NCI-H2227 treated with DMSO at 0.1 percent for 48 hours (cell line): Measurements from ENCODE around the gene DDX39A.
"Not testable (repeated sequence)": the region's sequence is repeated elsewhere in the genome, so short reads cannot be mapped to it uniquely, and the experiment has no call there.

Source experiments
- DNase-seq: peaks from one replicate; lab custom pipeline; 2025; lab: John Stamatoyannopoulos, UW

The DDX39A gene

DNA sequence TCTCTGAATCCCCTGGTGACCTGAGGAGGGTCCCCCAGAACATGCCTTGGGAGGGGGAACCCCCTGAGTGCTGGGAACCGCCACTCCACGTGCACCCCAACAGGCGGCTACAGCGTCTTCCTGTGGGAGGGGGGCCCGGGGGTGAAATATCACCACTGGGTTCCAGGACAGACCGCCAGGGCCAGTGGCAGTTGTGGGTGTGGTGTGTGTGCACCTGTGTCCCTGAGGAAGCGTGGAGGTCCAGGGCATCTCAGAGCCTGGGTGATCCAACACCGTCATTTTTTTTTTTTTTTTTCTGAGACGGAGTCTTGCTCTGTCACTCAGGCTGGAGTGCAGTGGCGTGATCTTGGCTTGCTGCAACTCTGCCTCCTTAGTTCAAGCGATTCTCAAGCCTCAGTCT is 33.6 kb downstream of the DDX39A start:
- no peak for DNase-seq

DNA sequence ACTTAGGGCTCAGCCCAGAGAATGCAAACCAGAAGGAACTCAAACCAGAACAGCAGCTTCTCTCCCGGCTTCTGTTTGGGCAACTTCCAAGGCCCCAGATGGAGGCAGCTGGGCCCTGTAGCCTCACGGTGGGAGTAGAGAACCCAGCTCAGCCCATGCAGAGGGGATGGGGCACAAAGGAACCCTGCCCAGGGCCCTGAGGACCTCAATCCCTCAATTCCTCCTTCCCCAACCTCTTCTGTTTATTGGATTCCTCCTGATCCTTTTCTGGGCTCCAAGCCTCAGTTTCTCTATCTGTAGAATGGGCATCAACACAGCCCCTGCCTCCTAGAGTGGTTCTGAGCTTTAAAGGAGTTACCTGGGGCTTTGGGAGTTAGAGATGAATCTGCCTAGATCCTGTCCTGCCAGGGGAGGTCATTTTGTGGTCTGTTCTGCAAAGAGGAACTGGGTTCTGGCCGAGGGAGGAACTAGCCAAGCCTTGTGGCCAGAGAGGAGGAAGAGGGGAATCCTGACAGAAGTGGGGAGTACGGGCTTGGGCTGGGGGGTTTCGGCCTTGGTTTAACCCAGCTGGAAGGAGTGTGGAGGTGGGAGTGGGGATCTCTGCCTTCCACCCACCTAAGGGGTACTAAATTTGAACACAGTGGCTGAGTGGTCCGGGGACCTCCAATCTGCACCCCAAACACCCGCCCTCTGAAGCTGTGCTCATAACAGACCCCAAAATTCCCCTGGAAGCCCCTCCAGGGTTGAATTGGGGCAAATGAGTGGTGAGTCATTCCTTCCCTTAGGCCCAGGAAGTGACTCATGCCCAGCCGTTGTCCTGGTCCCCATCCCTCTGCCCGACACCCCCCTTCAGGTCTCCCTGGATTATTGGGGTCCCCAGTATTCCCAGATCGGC is 35.2 kb downstream of the DDX39A start:
- DNase-seq: no peak

DNA sequence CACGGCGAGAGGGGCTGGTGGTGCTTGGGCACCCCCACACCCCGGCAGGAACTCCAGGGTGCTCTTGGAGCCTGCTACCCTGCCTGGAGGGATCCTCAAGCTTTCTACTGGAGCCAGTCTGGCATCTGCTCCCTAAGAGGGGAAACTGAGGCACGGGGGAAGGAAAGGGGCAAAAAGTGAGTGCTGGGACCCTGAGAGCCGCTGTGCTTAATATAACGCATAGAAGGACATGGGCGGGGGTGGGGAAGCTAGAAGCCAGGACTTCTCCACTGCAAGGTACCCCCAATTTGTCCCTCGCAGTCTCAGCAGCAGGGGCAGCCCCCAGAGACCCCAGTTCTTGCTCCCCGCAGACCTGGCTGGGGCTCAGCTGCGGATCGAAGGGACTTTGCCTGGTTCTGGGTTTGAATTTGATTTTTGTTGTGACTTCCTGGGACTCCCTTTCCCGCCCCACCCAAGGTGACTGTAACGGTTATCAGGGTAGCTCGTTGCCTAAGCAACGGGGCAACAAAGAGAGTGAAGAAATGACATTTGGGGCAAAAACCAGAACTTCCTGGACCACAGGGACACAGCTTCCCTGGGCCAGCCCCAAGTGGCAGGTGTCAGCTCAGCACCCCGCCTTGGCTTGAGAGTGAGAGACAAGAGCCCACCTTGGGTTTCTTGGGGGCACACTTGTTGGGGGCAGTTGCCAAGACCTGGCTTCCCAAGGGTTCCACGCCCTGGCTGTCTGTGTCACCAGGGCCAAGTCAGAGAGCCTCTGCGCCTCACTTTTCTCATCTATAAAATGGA is 37.3 kb downstream of the DDX39A start:
- DNase-seq: no peak

DNA sequence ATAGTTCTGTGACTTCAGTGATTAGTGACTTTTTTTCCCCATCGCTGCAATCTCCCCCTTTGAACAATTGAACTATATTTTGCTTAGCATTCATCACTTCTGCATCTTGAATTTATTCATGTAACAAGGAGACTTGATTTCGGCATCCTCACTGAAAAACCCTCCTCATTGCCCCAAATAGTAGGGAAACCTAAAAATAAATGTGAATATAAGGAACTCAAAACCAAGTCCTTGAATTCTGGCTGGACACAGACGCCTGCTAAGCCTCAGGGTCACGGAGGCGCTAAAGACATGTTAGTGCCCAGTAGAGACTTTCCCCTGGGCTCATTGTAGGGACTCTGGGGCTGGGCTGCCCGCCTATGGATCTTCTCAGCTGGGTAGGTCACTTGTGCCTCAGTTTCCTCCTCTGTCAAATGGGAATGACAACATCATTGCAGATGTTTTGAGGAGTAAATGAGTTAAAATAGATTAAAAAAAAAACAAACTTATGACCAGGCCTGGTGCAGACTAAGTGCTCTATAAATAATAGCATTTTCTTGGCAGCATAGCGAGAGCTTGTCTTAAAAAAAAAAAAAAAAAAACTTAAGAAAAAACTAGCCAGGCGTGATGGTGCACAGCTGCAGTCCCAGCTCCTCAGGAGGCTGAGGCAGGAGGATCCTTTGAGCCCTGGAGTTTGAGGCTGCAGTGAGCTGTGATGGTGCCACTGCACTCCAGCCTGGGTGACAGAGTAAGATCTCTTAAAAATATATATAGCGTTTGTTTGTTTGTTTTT is 39.7 kb downstream of the DDX39A start:
- DNase-seq: no peak

DNA sequence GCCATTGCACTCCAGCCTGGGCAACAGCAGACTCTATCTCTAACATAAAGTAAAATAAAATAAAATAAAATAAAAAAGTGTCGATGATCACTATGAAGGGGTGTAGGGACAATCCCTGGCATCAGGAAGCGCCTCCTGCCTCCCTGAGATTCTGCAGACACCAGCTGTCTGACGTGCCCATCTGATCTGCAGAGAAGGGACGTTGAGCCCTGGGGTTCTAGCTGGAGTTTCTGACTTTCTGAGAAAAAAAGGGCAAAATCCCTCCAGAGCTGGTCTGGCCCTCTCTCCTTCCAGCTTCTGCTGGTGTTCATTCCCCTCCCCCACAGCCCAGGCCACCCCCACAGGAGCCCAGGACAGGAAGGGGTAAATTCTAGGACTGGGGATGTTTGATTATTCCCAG is 40.3 kb downstream of the DDX39A start:
- no peak for DNase-seq

DNA sequence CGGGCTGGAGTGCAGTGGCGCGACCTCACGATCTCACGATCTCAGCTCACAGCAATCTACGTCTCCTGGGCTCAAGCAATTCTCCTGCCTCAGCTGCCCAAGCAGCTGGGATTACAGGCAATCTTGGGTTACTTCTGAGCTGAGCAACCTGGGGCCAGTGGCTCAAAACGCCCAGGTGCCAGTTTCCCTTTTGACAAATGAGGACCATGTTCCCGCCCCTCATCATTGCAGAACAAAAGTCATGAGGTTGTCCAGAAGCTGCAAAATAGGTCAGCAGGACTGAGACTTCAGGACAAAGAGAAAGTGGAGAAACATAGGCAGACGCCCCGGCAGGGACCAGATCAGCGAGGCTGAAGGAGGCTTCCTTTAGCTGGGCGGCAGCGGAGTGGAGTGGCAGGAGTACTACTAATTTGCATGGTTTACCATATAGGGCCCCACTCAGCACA is 41.2 kb downstream of the DDX39A start:
- DNase-seq: no peak

DNA sequence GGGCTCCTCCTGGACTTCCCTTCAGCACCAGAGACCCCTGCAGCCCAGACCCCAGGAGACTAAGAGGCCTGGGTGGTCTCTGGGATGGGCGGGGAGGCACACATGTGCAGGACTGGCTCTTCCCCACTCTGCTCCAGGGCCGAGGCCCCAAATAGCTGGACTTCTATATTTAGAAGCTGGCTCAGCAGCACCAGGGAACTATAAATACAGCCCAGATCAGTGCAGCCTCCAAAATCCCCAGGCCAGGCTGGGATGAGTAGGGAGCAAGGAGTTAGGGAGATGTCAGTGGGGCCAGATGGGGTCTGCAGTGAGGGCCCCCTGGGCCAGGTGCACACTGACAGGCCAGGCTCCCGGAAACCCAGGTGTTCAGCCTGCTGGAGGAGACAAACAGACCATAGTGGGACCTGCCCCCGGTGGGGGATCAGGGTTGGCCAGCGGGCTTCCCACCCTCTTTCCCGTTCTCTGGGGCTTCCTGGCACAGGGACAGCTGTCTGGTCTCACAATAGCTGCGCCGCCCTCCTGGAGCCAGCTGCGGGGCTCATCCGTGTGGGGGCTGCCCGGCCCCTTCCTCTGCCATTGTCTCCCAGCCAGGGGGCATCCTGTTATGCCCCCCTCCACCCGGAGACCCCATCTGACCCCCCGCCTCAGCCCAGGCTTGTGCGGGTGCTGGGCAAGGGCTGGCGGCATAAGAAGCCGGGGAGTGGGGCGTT is 43.4 kb downstream of the DDX39A start:
- DNase-seq: no peak

DNA sequence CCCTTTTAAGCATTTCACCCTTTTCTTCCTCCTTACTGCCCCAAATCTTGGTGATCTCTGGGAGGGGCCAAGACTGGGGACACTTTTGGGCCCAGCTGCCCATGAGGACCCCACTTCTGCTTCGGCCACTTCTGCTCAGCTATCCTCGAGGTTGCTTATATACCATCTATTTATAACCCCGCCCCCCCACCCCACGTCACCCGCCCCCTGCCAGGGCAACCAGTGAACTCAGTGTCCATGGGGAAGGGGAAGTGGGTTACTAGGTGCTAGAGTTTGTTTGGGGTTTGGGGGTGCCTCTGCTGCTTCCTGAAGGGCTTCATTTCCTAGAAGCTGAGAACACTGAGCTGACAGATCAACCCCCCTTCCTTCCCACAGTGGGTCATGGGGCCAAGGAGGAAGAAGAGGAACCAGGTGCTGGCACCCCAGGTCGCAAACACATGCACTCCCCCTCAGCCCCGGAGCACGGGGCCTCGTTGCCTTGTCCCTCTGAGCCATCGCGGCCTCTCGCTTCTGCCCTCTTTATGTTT is 44.0 kb downstream of the DDX39A start:
- DNase-seq: no peak

DNA sequence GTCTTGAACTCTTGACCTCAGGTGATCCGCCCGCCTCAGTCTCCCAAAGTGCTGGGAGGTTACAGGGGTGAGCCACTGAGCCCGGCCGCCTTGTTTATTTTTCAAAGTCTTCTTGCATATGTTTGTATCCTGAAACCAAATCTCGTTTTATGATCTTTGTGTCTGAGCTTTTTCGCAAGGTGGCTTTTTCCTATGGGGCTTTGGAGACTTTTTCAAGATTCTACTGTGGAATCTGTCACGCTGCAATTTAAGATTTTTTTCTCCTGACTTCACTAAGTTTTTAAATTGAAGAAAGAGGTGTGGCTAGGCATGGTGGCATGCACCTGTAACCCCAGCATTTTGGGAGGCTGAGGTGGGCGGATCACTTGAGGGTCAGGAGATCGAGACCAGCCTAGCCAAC is 44.8 kb downstream of the DDX39A start:
- not testable (repeated sequence) for DNase-seq

DNA sequence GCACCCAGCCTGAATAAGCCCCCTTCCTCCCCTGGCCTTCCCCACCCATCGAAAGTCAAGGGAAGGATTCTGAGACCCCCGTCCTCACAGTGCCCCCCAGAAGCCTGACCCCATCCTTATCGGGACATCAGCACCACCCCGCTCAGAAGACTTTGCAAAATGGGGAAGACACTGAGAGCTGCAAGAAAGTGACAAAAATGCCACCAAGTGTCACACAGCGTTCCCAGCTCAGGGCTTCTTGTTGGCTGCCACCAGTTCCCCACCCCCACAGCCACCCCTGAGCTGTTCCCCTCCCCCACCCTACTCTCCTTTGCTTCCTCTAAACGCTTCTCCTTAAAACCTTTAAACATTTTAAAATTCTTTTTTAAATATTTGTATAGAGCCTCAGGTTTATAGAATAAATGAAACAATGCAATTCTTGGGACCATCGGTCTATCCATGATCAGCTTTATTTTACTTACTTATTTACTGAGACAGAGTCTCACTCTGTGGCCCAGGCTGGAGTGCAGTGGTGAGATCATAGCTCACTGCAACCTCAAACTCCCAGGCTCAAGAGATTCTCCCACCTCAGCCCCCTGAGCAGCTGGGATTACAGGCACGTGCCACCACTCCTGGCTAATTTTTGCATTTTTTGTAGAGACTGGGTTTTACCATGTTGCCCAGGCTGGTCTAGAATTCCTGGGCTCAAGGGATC is 46.6 kb downstream of the DDX39A start:
- DNase-seq: not testable (repeated sequence)

DNA sequence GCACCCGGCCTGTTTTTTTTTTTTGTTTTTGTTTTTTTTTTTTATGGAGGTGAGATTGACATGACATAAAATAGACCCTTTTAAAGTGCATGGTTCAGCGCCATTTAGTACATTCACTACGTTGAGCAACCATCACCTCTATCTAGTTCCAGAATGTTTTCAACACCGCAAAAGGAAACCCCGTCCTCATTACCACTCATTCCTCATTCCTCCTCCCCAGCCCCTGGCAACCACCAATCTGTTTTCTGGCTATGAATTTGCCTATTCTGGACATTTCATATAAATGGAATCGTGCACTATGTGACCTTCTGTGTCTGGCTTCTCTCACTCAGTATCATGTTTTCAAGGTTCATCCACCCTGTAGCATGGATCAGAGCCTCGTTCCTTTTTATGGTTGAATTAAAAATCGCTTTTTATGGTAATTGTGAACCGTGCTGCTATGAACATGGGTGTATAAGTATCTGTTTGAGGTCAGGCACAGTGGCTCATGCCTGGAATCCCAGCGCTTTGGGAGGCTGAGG is 47.8 kb downstream of the DDX39A start:
- no peak for DNase-seq

DNA sequence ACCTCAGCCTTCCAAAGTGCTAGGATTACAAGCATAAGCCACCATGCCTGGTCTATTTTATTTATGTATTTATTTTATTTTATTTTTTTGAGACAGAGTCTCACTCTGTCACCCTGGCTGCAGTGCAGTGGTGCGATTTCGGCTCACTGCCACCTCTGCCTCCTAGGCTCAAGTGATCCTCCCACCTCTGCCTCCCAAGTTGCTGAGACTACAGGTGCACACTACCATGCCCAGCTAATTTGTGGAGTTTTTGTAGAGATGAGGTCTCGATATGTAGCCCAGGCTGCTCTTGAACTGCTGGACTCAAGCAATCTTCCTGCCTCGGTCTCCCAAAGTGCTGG is 48.2 kb downstream of the DDX39A start:
- DNase-seq: no peak

DNA sequence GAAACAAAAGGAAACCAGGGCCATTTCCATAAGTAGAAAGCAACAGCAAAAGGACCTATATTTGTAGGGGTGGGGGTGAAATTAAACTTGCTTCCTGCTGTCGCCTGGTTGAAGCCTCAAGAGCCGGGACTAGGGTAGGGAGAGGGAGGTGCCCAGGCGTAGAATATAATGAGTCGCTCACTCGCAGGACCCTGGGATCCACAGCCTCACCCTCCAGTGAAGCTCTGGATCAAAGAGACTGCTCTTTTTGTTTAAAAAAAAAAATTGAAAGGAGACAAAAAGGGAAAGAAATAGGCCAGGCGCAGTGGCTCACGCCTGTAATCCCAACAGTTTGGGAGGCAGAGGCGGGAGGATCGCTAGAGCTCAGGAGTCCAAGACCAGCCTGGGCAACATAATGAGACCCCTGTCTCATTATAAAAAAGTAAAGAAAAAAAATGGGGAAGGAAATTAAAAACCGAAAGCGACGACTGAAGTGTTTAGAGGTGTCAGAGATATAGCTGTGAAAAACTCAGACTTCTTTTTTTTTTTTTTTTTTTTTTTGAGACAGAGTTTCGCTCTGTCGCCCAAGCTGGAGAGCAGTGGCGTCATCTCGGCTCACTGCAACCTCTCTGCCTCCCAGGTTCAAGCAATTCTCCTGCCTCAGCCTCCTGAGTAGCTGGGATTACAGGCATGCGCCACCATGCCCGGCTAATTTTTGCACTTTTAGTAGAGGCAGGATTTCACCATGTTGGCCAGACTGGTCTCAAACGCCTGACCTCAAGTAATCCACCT is 48.8 kb downstream of the DDX39A start:
- no peak for DNase-seq

DNA sequence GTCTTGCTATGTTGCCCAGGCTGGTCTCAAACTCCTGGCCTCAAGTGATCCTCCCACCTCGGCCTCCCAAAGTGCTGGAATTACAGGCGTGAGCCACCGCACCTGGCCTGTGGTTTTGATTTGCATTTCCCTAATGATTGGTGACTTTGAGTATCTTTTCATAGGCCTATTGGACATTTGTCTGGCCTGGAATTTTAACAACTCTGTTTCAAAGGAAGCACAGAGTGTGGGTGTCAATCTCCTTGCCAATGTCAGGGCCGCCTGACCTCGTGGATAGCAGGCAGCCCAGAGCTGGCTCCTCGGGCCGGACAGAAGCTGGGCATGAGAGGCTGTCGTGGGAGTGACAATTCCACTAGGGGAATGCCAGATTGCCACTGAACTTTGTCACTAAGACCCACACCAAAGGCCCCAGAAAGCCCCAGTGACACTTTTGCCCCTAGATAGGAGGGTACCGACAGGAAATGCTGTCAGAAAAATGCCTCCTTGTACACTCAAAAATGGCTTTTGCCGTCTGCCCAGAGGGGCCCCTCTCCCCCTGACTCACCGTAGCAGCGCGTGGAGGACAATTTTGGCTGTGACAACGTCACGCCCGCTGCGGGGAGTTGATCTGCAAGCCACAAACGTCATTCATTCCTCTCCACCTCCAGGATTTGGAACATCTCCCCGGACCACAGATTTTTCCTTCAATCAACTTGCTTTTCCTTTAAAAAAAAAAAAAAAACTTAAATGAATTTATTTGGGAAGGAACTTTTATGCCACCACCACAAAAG is 49.6 kb downstream of the DDX39A start:
- DNase-seq: no peak

DNA sequence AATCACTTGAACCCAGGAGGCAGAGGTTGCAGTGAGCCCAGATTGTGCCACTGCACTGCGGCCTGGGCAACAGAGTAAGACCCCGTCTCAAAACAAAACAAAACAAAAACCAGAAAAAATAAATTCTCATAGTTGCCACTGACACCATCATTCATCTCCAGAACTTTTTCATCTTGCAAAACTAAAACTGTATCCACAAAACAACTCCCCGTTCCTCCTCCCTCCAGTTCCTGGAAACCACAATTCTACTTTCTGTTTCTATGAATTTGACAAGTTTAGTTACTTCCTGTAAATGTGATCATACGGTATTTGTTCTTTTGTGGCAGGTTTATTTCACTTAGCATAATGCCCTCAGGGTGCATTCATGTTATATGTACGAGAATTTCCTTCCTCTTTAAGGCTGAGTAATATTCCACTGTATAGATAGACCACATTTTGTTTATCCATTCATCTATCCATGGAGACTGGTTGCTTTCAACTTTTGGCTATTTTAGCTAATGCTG is 51.1 kb downstream of the DDX39A start:
- no peak for DNase-seq

DNA sequence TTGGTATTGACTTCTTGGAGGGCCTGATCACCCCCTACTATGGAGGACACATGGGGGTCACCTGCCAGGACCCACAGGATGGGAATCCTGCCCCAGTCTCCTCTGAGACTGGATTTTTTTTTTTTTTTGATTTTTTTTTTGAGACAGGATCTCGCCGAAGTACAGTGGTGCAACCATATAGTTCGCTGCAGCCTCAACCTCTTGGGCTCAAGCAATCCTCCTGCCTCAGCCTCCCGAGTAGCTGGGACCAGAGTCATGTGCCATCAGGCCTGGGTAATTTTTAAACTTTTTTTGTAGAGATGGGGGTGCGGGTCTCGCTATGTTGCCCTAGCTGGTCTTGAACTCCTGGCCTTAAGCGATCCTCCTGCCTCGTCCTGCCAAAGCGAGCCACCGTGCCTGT is 52.1 kb downstream of the DDX39A start:
- no peak for DNase-seq

DNA sequence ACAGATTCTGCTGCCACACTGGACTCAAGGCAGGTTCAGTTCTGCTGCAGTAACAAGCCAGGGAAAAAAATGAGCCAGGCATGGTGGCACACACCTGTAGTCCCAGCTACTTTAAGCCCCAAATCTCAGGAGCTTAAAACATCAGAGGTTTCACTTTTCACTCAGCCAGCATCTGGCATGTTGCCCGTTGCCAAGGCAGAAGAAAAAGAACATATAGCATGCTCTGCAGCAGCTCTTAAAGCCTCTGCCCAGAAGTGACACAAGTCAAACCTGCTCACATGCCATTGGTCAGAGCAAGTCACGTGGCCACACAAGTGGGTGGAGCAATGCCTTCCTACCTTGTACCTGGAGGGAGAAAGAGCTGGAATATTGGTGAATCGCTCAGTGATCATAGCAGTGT is 52.6 kb downstream of the DDX39A start:
- no peak for DNase-seq

DNA sequence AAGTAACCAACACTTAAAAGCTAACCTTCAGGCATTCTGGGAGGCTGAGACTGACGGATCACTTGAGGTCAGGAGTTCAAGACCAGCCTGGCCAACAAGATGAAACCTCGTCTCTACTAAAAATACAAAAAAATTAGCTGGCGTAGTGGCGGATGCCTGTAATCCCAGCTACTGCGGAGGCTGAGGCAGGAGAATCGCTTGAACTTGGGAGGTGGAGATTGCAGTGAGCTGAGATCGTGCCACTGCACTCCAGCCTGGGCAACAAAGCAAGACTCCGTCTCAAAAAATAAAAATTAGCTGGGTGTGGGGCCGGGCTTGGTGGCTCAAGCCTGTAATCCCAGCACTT is 55.1 kb downstream of the DDX39A start:
- not testable (repeated sequence) for DNase-seq
